Caco-2 (cell line): ENCODE results near the gene CD300LD. TPM values are rescaled to one million over a fixed set of nuclear protein-coding genes. Genes with fewer than 3 reads are reported as not detected.

ENCODE experiments used
- BruUV-seq: library from RNA; stranded (reverse); fragments of 400-500 nt; replicated peaks from 2 replicates; lab custom pipeline; 2021; lab: Mats Ljungman, UMichigan
- CTCF ChIA-PET: fragments of 300-600 bp; sonication (Branson Sonifier 250); formaldehyde crosslinking; loops from one replicate; lab custom pipeline; 2022; ENCODE audit warnings: antibody characterized with exemption; lab: Charles Lee
- POLR2A ChIA-PET: fragments of 300-600 bp; sonication (Branson Sonifier 250); formaldehyde crosslinking; loops from one replicate; lab custom pipeline; 2022; ENCODE audit warnings: antibody characterized with exemption; lab: Charles Lee
- DNase-seq, 2 experiments: peaks; one replicate each; pipeline versions ENCODE4 v3.0.0 to v3.0.0-alpha.2; 2020 to 2022
- H3K27me3 ChIP-seq: replicated peaks from 2 replicates; pipeline ENCODE4 v1.6.0; 2011; ENCODE audit warnings: low read length; ENCODE audit not compliant: control insufficient read depth, insufficient read depth
- H3K36me3 ChIP-seq: 2 replicates; pipeline ENCODE4 v1.5.1; 2011; ENCODE audit warnings: low read length; ENCODE audit not compliant: control insufficient read depth, insufficient read depth
- H3K4me1 ChIP-seq: fragments of 250-450 bp; sonication (Bioruptor Pico); 2 replicates; pipeline ENCODE4 v1.5.1; 2020; ENCODE audit warnings: mild to moderate bottlenecking
- H3K4me3 ChIP-seq: 2 replicates; pipeline ENCODE4 v1.5.1; 2011; ENCODE audit warnings: low read depth, mild to moderate bottlenecking, control low read depth, low read length
- H3K9me3 ChIP-seq: fragments of 250-450 bp; sonication (Bioruptor Pico); 2 replicates; pipeline ENCODE4 v1.5.1; 2020; ENCODE audit warnings: mild to moderate bottlenecking, moderate library complexity
- H3K27ac Mint-ChIP-seq: one replicate; pipeline ENCODE4 v1.8.0; 2022; ENCODE audit warnings: mixed read lengths; ENCODE audit not compliant: unreplicated experiment
- H3K27me3 Mint-ChIP-seq: one replicate; pipeline ENCODE4 v1.8.0; 2022; ENCODE audit warnings: mixed read lengths; ENCODE audit not compliant: insufficient read depth, unreplicated experiment
- H3K36me3 Mint-ChIP-seq: one replicate; pipeline ENCODE4 v1.8.0; 2022; ENCODE audit warnings: mild to moderate bottlenecking, mixed read lengths; ENCODE audit not compliant: insufficient read depth, unreplicated experiment
- H3K4me1 Mint-ChIP-seq: one replicate; pipeline ENCODE4 v1.8.0; 2022; ENCODE audit warnings: low read depth, mixed read lengths; ENCODE audit not compliant: unreplicated experiment
- H3K4me3 Mint-ChIP-seq: one replicate; pipeline ENCODE4 v1.8.0; 2022; ENCODE audit warnings: mild to moderate bottlenecking, moderate library complexity, mixed read lengths; ENCODE audit not compliant: unreplicated experiment
- H3K9me3 Mint-ChIP-seq: one replicate; pipeline ENCODE4 v1.8.0; 2022; ENCODE audit warnings: mixed read lengths; ENCODE audit not compliant: unreplicated experiment
- intact Hi-C: fragments of 100-400 bp; cut with micrococcal nuclease; formaldehyde crosslinking; loops from one replicate; pipeline ENCODE4 v1.10.0; 2022; ENCODE audit not compliant: unreplicated experiment
- total RNA-seq: library from RNA; stranded (reverse); gene quantifications from 2 replicates; pipeline ENCODE4 v1.2.3, GENCODE V29; 2022
- TF ChIP-seq, protein P1 (sequence below), 2 experiments: fragments of 200-600 bp in 1 of 2; IDR thresholded peaks; 1 replicate in 1 of 2; 2 replicates in 1 of 2; pipeline versions ENCODE4 v1.5.1 to v1.8.0; 2011 to 2022; ENCODE audit warnings: antibody characterized with exemption in 1 of 2, control low read depth in 1 of 2, inconsistent platforms in 1 of 2, low read depth in 1 of 2, low read length in 1 of 2, mild to moderate bottlenecking in 1 of 2, moderate library complexity in 1 of 2; ENCODE audit not compliant: insufficient read depth in 1 of 2, severe bottlenecking in 1 of 2, unreplicated experiment in 1 of 2

CD300LD gene
- total RNA-seq, 1 experiment from 2014 or later: not detected

- Histone ChIP-seq H3K4me1 (no peaks in the 10 kb centered on the region), H3K27me3 (no peaks in the 10 kb centered on the region; the same call in 1 of the 2 replicates), H3K9me3 (no peaks in the 10 kb centered on the region), H3K36me3 (no peaks in the 10 kb centered on the region), H3K4me3 (no peak overlapping the region)
- H3K4me1 Mint-ChIP-seq: no peaks in the 10 kb centered on the region
- no peak overlapping the region for H3K27ac Mint-ChIP-seq
- H3K36me3 Mint-ChIP-seq: no peaks in the 10 kb centered on the region
- ChIA-PET CTCF (no interaction called here), POLR2A (no interaction called here)
- H3K27me3 Mint-ChIP-seq: peaks cover 5% of the 10 kb centered on the region
- TF ChIP-seq, protein P1, sequence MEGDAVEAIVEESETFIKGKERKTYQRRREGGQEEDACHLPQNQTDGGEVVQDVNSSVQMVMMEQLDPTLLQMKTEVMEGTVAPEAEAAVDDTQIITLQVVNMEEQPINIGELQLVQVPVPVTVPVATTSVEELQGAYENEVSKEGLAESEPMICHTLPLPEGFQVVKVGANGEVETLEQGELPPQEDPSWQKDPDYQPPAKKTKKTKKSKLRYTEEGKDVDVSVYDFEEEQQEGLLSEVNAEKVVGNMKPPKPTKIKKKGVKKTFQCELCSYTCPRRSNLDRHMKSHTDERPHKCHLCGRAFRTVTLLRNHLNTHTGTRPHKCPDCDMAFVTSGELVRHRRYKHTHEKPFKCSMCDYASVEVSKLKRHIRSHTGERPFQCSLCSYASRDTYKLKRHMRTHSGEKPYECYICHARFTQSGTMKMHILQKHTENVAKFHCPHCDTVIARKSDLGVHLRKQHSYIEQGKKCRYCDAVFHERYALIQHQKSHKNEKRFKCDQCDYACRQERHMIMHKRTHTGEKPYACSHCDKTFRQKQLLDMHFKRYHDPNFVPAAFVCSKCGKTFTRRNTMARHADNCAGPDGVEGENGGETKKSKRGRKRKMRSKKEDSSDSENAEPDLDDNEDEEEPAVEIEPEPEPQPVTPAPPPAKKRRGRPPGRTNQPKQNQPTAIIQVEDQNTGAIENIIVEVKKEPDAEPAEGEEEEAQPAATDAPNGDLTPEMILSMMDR (IDR thresholded peaks at IDR 0.05; ENCODE audit: insufficient read depth in 1 of 2, low read depth in 1 of 2, low read length in 1 of 2, severe bottlenecking in 1 of 2, unreplicated experiment in 1 of 2): no peak
- intact Hi-C loops: no loop called here
- H3K9me3 Mint-ChIP-seq: no peaks in the 10 kb centered on the region
- no TSS peak for BruUV-seq
- H3K4me3 Mint-ChIP-seq: no peak overlapping the region
- no peak for DNase-seq
Observed at GRCh38 chr17:74635418-74635817, 43.3 kb upstream of the CD300LD start.

DNA sequence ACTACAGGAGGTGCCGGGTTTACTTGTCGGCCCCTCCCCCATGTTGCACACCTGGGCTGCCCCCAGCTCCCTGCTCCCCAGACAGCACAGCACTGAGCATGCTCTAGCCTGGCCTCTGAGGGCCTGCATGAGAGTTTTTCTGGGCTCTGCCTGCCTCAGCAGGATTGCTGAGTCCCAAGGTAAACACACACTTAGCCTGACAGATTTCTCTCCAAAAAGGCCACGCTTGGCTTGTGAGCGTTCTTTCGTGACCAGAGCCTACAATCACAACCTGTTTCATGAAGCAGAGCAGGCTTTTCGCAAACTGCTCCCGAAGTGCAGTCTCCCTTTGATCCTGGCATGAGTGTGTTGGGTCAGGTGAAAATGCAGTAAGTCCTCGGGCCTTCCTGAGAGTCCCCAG, 41.2 kb upstream of the CD300LD start:
- CTCF ChIA-PET: interaction anchor here (0.6 kb wide), 1 partner anchor 10 kb away, joined by 4 read pairs; no protein-coding TSS in a partner anchor
- intact Hi-C loops: no loop called here

DNA sequence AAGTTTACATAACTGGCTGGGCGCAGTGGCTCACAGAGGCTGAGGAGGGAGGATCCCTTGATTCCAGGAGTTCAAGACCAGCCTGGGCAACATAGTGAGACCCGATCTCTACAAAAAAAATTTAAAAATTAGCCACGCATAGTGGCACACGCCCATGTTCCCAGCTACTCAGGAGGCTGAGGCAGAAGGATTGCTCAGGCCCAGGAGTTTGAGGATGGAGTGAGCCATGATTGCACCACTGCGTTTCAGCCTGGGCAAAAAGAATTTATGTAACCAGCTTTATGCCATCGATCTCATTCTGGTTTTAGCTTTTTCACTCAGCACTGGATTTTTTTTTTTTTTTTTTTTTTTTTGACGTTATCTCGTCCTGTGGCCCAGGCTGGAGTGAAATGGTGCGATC, 40.5 kb upstream of the CD300LD start:
- Histone ChIP-seq H3K27me3 (no peaks in the 10 kb centered on the region), H3K36me3 (no peaks in the 10 kb centered on the region), H3K9me3 (no peaks in the 10 kb centered on the region), H3K4me1 (no peaks in the 10 kb centered on the region), H3K4me3 (no peak overlapping the region)
- ChIA-PET POLR2A (interaction anchor here (0.6 kb wide), 1 partner anchor 240 kb away, joined by 5 read pairs; the partner anchor contains the start of gene FDXR), CTCF (interaction anchor here (0.6 to 0.7 kb wide), 2 partner anchors 10 to 105 kb away, joined by 4 read pairs; no protein-coding TSS in a partner anchor)
- Mint-ChIP-seq H3K27me3 (peaks cover 13% of the 10 kb centered on the region), H3K27ac (no peak overlapping the region), H3K4me3 (no peak overlapping the region), H3K4me1 (no peaks in the 10 kb centered on the region), H3K36me3 (no peaks in the 10 kb centered on the region), H3K9me3 (peaks cover 12% of the 10 kb centered on the region)
- DNase-seq: no peak
- no TSS peak for BruUV-seq
- intact Hi-C loops: no loop called here
- TF ChIP-seq, protein P1 (IDR thresholded peaks at IDR 0.05; ENCODE audit: insufficient read depth in 1 of 2, low read depth in 1 of 2, low read length in 1 of 2, severe bottlenecking in 1 of 2, unreplicated experiment in 1 of 2): no peak

More for the DNA sequence above, 41.2 kb upstream of the CD300LD start:
- no TSS peak for BruUV-seq
- POLR2A ChIA-PET: interaction anchor here (0.6 kb wide), 1 partner anchor 240 kb away, joined by 5 read pairs; the partner anchor contains the start of gene FDXR
- TF ChIP-seq, protein P1 (IDR thresholded peaks at IDR 0.05; ENCODE audit: insufficient read depth in 1 of 2, low read depth in 1 of 2, low read length in 1 of 2, severe bottlenecking in 1 of 2, unreplicated experiment in 1 of 2): no peak
- H3K27me3 ChIP-seq: no peaks in the 10 kb centered on the region
- H3K27me3 Mint-ChIP-seq: peaks cover 11% of the 10 kb centered on the region
- H3K4me1 Mint-ChIP-seq: no peaks in the 10 kb centered on the region
- H3K36me3 ChIP-seq: no peaks in the 10 kb centered on the region
- H3K9me3 ChIP-seq: no peaks in the 10 kb centered on the region
- H3K4me1 ChIP-seq: no peaks in the 10 kb centered on the region
- H3K4me3 Mint-ChIP-seq: no peak overlapping the region
- H3K9me3 Mint-ChIP-seq: peaks cover 12% of the 10 kb centered on the region
- H3K4me3 ChIP-seq: no peak overlapping the region
- H3K27ac Mint-ChIP-seq: no peak overlapping the region
- H3K36me3 Mint-ChIP-seq: no peaks in the 10 kb centered on the region
- DNase-seq: no peak
